Activated CD4-positive, alpha-beta T cell treated with anti-CD3 and anti-CD28 coated beads for 24 hours (primary cell): ENCODE data around the gene RHOV.

Experiments
- DNase-seq, 2 donors: peaks; one replicate each; pipeline ENCODE4 v3.0.0-alpha.2; 2020; ENCODE audit warnings: low read depth in 2 of 2

The RHOV gene, protein sequence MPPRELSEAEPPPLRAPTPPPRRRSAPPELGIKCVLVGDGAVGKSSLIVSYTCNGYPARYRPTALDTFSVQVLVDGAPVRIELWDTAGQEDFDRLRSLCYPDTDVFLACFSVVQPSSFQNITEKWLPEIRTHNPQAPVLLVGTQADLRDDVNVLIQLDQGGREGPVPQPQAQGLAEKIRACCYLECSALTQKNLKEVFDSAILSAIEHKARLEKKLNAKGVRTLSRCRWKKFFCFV

DNA sequence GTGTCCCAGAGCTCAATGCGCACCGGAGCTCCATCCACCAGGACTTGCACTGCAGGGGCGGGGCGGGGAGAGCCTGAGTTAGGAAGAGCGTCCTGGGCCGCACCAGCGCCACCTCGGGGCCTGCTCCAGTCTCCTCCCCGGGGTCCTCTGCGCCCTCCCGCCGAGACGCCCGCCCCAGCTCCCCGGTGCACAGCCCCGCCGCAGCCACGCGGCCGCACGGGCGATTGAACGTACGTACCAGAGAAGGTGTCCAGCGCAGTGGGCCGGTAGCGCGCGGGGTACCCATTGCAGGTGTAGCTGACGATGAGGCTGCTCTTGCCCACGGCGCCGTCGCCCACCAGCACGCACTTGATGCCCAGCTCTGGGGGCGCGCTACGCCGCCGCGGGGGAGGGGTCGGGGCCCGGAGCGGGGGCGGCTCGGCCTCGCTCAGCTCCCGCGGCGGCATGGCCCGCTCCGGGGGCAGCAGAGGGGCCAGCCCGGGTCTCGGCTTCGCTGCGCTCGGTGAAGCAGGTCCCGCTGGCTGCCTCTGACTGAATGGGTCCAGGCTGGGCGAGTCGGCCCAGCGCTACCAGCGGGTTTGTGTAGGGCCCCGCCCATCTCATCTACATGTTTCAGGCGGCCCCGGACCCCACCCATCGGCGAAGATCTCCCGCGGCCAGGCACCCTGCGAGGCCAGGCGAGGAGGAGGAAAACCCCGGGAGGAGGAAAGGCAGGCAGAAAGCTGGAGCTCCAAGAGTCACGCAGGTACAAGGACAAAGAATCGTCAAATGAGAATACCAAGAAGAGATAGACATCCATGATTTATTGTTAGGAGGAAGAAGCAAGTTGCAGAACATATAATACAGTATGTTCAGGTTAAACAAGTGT is at the start of gene RHOV:
Gene RHOV (minus strand): TSS at position 541 of the 868 bp plus-strand sequence. CDS start 95 bp downstream, at position 446.
- DNase-seq, result peak in 1 of 2 donors; percentile 50

DNA sequence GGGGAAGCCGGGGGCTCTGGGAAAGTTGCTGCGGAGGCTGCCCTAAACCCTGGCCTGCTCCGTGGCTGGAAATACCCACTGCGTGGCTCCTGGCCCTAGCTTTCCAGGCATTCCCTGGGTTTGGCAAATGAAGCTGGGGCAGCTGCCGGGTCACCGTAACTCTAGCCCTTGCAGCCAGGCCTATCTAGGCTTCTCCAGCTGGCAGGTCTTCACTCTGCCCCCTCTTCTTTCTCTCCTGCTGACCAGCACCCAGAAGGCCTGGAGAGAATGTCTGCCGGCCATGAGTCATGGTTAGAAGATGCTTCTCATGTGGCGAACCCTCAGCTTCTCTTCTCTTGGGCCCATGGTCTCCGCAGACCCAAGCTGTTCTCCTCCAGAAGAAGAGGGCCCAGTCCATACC is 49.5 kb upstream of the RHOV start:
- DNase-seq, result no peak

DNA sequence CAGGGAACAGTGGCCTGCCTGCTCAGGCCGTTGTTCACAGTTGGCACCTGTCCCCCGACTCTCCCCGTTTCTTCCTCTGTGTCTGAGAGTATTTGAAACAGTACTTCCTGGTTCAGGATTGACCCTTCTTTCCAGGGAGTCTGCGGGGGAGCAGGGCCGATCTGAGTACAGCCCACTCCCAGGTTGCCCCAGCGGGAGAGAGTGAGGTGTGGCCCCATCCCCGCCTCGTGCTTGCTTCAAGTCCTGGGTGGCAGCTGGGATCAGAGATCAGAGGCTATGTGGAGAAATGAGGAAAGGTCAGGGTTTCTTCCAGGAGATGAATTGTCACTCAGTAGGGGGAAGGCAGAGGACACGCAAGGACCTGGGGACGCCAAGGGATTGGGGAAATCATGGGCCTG is 48.6 kb upstream of the RHOV start:
- DNase-seq, result no peak

DNA sequence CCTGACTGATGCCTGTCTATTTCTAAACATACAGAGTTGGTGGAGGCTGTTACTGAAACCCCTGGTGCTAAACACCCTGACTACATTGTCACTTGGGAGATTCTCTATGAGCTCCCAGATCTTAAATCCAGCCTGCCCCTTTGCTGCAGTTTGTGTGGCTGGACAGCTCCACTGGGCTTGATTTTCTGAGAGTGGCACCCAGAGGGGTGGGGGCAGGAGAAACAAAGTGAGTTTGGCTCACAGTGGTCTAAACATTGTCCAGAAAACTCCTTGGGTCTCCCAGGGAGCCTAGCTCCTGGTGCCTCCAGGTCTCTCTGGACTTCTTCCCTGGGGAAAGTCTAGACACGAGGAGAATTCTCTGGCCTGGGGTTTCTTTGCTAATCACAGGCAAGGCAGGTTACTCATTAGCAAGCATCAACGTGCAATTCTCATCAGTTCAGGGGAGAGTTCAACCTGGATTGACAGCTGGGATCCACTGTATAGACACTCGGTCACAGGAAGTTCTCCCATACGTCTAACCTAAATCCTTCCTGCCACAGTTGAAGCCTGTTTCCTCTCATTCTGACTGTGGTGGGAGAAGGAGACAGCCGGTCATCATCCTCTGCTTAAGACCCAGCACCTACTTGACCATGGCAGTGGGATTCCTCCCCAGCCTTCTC is 48.0 kb upstream of the RHOV start:
- DNase-seq, result no peak

DNA sequence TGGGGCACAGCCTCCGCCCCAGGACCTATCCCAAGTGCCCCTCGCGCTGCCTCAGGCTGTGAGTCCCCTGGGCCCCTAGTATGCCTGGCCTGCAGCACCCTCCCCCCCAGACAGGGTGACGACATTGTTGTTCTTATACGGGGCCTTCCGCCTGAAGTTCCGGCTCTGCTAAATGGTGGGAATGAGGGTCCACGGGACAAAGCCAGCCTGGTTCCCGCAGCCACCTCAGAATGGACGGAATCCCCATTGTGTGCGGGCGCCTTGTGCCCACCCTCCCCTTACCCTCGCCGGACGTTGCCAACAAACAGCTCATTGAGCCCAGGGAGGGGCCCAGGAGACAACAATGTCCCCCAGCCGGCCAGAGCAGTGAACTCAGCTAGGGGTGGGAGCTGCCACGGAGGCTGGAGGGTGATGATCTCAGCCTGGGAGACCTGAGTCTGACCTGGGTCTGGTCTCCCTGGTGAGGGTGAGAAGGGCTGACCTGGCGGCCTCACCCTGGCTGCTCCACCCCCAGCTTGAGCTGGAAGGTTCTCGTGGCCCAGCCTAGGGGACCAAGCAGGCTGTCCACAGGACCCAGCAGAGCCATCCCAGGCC is 44.9 kb upstream of the RHOV start:
- DNase-seq, result no peak

DNA sequence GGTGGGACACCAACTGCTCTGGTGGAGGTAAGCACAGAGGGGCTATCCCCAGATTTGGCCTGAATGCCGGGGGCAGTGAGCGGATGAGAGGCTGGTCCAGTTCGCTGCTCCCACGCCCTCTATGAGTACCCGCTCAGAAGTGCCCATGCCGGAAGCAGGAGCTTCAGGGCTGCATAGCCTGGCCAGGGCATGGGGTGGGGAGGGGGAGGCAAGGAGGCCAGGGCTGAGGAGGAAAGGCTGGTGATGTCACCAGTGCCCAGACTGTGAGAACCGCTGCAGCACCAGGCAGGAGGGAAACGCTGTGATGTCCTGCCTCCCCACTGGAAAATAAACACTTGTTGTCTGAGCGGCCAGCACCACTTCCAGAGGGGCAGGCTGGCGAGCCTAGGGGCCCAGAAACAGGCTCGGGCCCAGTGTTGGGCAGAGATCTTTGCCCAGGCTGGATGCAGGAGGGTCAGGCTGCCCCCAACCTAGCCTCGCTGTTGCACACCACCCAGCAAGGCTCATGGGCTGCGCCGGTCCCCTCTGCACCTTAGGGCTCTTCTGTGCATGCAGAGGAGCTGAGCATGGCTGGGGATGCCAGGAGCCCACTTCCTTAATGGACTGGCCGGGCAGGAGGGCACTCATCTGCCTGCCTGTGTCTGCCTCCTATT is 44.2 kb upstream of the RHOV start:
- no peak for DNase-seq

DNA sequence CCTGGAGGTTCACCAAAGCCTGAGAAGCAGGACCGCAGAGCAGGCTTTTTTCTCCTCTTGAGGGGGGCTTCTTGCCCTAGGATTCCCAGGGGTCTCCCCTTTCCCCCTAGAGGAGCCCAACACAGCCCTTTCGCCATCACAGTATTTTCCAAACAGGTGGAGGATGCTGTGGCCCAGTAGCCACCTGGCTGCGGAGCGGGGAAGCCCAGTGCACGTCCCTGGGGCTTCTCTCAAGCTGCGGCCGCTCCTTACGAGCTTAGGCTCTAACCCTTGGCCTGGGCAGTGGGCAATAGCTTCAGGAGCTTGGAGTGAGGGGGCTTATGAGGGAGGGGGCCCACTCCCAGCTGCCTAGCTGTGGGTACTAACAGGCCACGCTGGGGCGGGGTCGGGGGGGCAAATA is 43.6 kb upstream of the RHOV start:
- DNase-seq, result no peak

DNA sequence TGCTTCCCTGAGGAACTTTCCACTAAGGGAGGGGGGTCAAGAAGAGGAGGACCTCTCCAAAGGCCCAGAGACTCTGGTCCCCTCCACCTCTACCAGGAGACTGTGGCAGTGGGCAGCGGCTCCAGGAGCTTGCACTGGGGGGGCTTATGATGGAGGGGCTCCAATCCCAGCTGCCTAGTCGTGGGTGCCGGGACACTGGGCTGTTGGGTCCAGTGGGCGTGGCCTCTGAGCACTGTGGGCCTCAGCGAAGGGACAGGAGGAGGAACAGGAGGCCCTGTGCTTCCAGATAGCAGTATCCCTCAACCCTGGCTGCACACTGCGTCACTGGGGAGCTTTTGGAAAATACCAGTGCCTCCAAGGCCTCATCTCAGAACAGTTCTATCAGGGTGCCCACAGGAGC is 41.6 kb upstream of the RHOV start:
- no peak for DNase-seq

DNA sequence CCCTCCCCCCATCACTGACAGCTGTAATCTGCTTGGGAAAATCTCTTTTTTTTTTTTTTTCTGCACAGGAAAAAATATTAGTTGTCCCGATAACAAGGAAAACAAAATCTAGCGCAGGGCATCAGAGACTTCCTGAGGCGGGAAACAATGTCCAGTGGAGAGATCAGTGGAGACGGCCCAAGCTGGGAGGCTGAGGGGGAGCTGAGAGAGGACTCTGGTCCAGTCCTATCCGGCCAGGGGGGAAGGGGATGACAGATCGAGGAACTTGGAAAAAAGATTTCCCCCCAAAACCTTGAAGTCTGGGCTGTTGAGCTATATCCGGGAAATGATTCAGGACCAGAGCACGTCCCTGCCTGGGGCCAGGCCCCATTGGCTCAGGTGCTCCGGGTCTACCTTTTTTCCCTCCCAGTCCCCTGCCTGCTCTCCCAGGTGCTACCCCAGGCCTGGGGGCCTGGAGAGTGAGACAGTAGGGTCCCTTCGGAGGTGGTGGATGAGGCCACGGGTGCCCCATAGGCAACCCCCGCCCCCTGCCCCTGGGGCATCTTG is 41.2 kb upstream of the RHOV start:
- no peak for DNase-seq

DNA sequence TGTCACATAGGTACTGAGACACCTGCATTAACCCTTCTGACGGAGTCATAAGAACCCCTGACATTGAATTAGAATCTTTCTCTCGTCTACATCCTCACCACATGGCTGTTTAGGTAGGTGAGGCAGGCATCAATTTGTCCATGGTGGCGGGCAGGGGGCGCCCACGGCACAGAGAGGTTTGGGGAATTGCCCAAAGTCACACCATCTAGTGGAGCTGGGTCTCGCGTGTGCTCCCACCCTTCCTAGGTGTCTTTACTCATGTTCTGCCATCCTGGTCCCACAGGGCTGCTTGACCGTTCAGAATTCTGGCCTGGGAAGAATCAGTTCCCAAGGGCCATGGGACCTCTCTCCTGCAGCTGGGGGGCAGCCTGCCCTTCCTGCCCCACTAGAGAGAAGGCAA is 40.5 kb upstream of the RHOV start:
- DNase-seq, result no peak

DNA sequence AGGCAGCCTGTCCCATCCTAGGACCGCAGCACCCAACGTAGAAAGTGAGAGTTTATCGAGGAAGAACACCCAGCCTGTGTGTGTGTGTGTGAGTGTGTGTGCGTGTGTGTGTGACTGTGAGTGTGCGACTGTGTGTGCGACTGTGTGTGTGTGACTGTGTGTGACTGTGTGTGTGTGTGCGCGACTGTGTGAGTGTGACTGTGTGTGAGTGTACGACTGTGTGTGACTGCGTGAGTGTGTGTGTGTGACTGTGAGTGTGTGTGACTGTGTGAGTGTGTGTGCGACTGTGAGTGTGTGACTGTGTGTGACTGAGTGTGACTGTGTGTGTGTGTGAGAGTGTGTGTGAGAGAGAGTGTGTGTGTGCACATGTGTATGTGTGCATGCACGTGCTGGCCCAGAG is 40.0 kb upstream of the RHOV start:
- no peak for DNase-seq

DNA sequence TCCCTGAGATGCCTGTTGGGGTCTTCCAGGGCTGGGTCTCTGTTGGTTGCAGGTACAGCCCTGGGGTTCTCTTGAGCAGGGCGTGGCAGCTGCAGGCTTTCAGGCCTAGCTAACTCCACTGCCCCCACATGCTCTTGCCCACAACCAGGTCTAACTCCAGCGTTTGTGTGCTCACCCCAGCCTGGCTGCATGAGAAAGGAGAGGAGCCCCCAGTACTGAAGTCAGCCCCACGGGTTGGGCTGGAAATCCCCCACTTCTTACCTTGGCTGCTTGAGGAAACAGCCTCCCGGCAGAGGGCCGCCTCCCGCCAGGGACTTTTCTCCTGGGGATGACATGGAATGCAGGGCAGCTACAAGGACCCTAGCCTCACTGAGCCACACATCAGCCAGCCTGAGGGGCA is 38.4 kb upstream of the RHOV start:
- no peak for DNase-seq

DNA sequence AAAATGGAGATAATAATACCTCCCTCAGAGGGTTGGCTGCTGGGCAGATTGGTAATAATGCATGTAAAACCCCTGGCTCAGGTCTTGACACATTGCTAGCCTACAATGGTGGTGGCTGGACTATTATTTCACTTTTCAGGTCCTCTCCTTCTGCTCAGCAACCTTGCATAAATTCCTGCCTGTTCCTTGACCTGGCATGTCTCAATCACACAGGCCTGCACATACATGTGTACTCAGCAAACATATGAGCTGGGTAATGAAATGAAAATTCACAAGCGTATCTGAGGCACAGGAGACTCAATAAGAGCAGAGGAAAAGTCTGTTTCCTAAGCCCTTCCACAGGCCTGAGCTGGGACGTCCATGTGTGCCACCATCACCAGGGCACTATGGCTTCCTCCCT is 37.7 kb upstream of the RHOV start:
- DNase-seq, result no peak

DNA sequence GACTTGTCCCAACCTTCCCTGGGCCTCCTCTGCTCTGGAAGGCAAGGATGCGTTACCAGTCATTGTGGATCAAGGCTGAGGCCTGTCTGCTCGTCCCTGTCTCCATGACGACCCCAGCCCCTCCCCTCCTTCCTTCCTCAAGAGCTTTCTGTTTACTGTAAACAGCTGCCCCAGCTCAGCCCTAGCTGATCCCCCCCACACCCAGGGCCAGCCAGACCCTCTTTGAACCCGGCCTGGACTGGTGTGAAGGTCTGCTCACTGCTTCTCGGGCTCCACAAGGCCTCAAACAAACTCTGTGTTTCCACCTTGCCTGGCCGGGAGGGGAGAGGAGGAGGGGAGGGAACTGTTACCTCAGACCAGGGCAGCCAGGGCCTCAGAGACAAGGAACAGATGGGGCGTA is 37.1 kb upstream of the RHOV start:
- no peak for DNase-seq

DNA sequence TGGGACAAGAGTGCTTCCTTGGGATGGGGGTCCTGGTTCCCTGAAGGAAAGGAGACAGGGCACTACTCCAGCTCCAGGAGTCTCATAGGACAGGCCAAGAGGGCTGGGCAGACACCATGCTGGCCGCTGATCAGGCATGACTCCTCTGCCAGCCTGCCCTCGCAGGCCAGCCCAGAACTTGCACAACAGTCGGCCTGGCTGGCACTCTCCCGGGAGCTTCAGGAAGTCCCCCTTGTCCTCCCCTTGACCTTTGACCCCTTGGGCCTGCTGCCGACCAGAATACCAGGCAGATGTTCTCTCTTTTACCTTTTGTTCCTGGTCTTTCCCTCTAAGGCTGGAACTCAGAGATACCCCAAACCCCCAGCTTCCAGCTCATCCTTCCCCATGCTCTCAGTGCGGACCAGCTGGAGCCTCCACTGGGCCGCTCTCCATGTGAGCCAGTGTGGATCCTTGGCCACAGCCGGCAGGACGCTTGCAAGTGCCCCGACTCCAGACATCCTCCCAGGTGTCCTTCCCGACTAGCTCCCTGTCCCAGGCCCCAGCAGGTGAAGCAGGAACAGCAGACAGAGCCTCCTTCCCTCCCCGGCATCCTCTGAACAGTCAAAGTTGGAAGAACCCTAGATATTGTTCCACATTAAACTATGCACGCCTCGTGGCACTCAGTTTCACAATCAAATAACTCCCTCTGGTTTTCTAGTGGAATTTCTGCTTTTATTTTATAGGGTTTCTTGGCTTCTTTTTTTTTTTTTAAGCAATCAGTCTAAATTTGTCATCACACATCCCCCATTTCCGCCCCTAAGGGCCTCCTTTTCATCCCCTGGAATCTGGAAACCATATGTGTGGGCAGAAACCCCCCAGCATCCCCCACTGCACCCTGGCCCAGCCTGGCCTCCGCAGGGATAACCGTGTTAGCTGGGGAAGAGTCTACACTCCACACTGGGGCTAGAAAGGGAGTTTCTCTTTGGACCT is 35.9 kb upstream of the RHOV start:
- DNase-seq, result no peak

DNA sequence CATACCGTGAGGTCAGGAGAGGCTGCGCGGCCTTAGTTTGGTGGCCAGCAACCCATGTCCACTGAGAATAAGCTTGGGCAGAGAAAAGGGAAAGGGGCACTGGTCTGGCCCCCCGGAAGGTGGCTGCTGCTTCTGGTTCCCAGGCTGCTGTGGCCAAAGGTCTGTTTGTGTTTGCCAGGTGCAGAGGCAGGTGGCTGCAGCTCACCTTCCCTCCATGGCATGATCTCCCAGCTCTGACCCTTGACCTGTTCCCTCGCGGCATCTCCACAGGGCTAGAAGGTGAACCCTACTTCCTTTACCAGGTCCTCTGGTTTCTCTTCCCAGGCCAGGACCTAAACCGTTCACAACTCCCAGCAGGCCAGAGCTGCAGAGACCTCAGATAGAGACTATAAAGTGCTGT is 34.1 kb upstream of the RHOV start:
- no peak for DNase-seq

DNA sequence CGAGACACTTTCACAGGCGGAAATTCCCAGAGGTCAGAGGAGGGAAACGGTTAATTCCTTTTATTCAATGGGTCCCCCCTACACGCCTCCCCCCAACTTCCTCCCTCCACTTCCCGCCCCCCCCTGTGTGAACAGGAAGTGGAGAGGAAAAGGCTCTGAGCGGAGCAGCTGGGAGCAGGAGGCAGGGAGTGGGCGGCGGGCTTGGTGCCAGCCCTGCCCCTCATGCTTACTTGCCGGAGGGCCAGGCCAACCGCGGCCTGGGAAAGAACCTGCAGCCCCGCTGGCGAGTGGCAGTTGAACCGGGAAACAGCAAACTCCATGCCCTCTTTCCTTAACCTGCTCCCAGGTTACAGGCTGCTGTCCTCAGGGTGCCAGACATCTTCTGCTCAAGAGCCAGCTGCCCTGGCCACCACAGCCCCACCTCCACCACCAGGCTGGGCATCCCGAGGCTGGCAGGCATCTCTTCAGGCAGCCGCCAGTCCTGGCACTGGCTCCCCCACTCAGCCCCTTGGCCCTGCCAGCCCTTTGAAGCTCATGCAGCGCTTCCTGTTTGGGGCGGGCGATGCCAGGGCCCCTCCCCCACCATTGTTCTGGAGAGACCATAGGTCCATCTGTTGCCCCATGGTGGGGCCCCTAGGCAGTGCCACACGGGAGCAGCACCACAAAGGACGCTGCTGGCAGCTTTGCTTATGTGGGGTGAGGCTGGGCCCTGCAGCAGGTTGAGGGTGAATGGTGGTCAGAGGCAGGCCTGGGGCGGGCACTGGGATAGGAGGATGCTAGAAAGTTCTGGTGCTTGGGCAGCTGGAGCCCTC is 33.2 kb upstream of the RHOV start:
- DNase-seq, result no peak

DNA sequence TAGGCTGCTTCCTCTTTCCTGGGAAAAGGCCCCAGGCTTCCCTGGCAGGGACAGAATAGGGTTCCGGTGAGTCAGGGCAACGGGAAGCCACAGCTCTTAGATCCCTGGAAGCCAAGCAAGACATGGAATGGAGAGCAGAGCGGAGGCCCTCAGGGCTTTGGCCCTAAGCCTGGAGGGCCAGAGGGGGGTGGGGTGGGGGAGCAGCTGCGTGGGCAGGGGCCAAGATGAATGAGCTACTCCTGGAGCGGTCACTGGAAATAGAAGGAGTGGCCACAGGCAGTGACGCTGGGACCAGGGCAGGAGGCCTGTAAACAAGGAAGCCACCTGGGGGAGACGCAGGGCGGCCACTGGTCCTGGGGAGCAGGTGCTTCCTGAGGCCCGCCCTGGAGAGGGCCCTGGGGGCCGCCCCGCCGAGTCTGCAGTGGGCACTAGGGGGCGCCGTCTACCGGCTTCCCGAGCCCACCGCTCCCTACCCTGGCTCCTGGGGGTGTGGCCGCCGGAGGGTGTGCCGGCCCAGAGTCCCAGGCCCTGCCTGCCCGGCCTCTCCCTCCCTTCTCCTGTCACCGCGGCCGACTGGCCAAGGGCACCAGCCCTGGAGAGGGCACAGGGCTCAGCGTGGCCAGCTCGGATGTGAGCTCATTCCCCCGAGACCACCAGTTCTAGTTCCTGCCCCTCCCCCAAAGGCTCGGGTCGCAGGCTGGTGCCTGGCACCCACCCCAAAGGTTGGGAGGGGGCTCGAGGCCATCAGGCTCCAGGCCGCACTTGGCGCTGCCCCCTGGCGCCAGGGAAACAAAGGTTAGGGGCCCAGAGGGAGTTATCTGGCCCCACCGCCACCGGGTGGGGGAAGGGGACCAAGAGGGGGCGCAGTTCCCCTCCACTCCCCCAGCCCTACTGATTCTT is 32.3 kb upstream of the RHOV start:
- peak; percentile 64 to 76 for DNase-seq
